Fibroblast of skin of back (primary cell): Measurements from ENCODE around the gene MINDY4B.
"Not testable (repeated sequence)": the region's sequence is repeated elsewhere in the genome, so short reads cannot be mapped to it uniquely, and the experiment has no call there.

Experiments
- DNase-seq: peaks from one replicate; pipeline ENCODE4 v3.0.0-alpha.2; 2013

The MINDY4B gene

GRCh38 chr3:150898046-150898754, 7.0 kb downstream of the MINDY4B start:
- no peak for DNase-seq

DNA sequence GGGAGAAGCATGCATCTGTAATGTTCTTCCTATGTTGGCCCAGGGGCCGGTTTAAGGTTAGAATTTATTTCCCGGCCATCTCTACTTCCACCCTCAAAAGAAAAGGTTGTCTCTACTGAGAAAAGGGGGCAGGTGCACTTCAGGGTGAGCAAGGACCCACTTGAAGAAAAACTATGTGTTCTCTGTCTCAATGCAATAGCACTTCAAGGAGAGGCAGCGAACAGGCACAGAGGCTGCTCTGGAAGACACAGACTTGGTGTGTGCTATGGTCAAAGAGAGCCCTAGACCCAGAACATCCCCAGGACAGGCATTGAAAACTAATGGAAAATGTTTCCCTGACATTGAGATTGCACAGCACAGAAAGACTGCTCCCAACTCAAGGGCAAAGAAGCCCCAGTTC, 7.6 kb downstream of the MINDY4B start:
- DNase-seq: no peak

- DNase-seq: no peak
Measured at GRCh38 chr3:150890831-150891230, 14.4 kb downstream of the MINDY4B start.

GRCh38 chr3:150890295-150890694, 14.9 kb downstream of the MINDY4B start:
- DNase-seq: no peak

DNA sequence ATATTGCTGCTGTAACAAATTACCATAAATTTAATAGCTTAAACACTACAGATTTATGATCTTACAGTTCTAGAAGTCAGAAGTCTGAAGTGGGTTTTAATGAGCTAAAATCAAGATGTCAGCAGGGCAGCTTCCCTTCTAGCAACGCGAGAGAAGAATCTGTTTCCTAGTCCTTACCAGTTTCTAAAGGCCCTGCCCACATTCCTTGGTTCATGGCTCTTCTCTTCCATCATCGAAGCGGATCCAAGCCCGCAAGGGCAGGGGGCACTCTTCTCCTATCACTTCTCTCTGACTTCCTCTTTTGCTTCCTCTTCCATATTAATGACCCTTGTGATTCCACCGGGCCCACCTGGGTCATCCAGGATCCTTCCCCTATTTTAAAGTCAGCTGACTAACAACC, 16.1 kb downstream of the MINDY4B start:
- DNase-seq: no peak

GRCh38 chr3:150887031-150887430, 18.2 kb downstream of the MINDY4B start:
- DNase-seq: no peak

- DNase-seq: no peak
Measured at GRCh38 chr3:150885535-150885934, 19.7 kb downstream of the MINDY4B start.

DNA sequence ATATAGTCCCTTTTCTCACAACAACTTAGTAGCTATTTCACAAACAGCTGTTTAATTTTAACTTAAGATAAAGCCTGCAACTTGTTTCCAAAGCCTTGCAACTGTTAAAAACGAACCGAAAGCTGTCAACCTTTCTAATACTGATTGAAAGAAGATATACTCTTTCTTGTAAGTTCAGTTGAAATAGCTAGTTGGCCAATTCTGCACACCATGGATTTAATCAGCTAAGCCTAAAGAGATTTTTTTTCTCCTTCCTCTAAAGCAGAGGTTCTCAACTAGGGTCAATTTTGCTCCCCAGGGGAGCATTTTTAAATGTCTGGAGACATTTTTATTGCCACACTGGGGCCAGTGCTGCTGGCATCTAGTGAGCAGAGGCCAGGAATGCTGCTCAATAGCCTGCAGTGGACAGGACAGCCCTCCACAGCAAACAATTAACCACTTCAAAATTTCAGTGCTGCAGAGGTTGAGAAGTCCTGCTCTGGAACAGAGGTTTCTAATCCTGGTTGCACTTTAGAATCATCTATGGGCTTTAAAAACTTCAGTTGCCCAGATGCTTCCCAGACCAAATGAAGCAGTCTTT, 26.2 kb downstream of the MINDY4B start:
- no peak for DNase-seq

- DNase-seq: no peak
Measured at GRCh38 chr3:150878290-150878689, 26.9 kb downstream of the MINDY4B start.

DNA sequence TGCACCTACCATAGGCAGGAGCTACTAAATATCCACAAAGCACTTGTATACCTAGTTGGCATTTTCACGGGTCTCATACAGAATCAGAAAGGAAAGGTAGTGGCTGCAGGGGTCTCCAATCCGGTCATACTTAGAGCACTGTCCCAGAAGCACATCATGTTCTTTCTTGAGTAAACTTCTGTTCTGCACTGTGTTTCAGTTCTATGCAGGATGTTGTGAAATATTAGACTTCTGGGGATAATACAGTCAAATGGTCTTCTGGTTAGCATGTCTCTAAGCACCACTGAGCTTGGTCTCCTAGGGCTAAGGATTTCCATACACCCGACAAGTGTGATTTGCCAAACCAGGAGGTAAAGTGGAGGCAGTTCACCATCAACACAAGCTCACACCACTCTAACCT, 27.9 kb downstream of the MINDY4B start:
- DNase-seq: no peak

DNA sequence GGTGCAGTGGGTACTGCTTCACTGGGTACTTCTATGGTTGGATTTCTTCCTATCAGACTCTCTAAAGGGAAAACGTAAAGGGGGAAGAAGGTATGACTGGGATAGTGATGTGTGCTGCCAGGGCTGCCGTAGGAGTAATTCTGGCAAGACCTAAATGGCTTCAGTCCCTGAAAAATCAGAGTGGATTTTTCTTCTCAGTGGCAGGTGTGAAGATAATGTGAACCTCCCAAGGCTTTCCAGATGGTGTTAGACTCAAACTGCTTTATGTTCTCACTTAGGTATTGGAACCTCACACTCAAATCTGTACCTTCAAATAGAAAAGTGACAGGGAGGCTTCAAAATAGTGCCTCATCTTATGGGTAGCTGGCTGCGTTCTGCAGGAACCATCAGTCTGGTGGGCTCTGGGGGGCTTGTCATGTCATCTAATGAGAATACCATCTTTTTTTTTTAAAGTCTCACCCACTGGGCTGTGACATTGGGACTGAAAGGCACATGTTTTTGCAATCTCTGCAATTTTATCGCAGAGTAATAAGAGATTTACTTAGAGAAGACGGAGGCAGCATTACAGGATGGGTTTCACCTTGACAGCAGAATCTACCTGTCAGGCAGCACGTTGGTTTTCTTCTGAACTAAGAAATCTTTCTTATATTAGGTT, 28.5 kb downstream of the MINDY4B start:
- DNase-seq: no peak

DNA sequence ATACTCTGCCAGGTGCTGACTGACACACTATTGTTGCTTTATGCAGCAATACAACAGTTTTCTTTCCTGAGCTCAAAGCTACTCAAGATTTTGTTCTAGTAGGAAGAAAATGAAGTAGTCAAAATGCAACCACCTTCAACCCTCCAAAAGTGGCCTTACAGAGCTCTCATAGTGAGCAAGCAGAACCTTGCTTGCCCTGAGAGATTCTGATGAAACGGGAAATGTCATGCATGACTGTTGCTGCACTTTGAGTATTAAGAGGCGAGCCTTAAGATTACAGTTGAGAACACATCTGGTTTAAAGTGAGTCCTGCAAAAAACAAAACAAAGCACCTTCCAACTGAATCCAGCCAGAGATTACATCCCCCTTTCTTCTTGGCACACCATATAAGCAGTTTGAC, 29.7 kb downstream of the MINDY4B start:
- DNase-seq: no peak

DNA sequence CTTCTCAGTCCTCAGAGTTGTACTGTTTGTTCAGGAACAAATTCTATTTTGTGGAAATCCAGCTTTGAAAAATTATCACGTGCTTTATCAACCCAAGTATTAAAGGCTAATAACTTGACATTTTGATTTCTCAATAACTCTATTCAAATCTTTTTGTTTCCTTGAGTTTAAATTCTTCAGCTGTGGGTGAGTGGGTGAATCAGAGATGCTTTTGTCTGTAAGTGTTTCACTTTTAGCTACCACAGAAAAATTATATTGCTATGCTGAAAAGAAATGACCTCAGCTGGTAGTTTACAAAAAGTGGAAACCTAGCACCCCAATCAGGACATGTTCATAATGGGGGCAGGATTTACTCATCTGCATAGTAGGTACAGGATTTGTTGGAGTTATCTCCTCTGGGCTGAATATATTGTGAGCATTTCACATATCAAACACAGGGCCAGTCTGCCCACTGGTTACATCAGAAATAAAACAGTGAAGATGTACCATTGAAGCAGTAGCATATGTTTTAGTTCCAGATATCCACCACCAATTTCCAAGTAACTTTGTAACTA, 30.5 kb downstream of the MINDY4B start:
- DNase-seq: no peak

DNA sequence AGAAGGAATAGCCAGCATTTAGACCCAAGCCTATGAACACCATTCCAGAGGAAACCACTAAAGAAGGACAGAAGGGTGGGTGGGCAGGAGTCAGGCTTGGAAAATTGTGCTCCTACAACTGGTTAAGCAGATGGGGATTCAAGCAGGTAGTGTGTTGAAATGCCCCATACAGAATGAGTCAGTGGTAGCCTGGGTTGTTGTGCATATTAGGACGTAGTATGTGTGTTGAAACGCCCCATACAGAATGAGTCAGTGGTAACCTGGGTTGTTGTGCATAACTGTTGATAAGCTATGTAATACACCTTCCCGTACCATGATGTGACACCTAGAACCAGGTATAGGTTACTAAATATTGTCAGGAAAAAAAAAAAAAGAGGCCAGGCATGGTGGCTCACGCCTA, 34.0 kb downstream of the MINDY4B start:
- no peak for DNase-seq

DNA sequence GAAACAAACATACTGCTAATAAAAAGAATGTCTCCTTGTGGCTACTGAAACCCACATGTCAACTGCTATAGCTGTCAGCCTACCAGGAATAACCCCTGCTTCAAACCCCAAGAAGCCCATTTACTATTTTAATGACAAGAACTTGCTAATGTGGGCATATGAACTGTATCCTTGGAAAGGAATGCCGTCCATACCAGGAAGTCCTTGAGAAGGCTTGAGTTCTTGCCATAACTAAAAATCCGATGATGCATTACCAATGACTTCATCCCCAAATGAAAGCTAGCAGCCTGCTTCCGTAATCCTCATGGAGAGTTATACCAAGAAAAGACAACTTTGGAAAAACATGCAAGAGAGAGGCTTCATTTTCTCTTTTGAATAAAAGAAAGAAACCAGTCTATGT, 34.8 kb downstream of the MINDY4B start:
- peak; percentile 82 for DNase-seq

DNA sequence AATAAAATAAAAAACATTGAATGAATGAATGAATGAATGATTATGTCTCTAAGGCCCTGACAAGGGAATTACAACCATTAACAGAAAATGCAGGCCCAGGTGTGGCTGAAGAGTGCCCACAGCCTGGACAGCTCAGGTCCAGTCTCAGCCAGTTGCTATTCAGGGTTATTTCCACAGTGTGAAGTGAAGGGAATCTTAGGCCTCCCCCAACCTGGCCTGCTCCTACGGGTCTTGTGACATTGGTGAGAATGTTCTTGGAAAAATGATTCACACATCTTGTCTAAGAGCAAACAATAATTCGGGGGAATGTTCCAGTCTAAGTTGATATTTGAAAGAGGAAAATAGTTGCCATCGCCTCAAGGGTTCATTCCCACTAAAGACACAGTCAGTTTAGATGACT, 37.0 kb downstream of the MINDY4B start:
- no peak for DNase-seq

DNA sequence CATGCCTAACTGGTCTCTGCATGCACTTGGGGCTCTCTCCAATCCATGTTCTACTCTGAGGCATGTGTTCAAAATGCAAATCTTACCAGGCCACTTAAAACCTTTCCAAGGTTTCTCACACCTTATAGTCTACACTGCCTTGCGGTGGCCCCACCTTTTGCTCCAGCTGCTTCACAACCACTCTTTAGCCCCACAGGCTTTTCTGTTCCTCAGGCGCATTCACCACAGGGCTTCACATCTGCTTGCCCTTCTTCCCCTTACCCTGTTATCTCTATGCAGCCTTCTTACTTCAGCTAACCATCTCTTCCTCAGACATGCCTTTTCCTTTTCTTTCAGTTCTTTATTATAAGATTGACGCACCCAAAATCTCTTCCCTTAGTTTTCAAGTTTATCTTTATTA, 37.8 kb downstream of the MINDY4B start:
- no peak for DNase-seq

DNA sequence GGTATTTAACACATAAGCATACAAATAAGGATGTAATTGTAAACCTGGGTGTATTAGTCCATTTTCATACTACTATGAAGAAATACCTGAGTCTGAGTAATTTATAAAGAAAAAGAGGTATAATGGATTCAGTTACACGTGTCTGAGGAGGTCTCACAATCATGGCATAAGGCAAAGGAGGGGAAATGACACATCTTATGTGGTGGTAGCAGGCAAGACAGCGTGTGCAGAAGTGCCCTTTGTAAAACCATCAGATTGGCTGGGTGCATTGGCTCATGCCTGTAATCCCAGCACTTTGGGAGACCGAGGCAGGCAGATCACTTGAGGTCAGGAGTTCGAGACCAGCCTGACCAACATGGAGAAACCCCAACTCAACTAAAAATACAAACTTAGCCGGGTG, 41.3 kb downstream of the MINDY4B start:
- DNase-seq: not testable (repeated sequence)

DNA sequence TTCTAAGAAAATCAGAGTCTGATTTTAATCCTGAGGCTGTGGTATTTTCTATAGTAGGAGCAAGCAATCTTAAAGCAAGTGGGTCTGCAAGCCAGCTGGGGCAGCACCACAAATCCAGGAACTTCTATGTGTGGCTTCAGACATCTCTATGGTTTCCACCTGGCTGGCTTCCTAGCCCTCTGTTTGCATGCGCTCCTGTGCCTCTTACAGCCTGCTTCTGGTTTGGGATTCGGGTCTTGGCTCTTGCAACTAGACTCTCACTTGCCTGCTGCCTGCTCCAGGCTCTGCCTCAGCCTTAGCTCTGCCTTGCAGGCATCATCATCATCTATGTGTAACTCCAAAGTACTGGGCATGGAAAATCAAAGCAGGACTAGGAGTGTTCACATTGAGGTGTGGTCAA, 43.4 kb downstream of the MINDY4B start:
- no peak for DNase-seq

DNA sequence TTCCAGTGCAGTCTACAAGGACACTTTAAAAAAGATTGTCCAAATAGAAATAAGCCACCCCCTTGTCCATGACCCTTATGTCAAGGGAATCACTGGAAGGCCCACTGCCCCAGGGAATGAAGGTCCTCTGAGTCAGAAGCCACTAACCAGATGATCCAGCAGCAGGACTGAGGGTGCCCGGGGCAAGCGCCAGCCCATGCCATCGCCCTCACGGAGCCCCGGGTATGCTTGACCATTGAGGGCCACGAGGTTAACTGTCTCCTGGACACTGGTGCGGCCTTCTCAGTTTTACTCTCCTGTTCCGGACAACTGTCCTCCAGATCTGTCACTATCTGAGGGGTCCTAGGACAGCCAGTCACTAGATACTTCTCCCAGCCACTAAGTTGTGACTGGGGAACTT, 47.3 kb downstream of the MINDY4B start:
- DNase-seq: not testable (repeated sequence)

GRCh38 chr3:150850191-150850590, 55.0 kb downstream of the MINDY4B start:
- no peak for DNase-seq

DNA sequence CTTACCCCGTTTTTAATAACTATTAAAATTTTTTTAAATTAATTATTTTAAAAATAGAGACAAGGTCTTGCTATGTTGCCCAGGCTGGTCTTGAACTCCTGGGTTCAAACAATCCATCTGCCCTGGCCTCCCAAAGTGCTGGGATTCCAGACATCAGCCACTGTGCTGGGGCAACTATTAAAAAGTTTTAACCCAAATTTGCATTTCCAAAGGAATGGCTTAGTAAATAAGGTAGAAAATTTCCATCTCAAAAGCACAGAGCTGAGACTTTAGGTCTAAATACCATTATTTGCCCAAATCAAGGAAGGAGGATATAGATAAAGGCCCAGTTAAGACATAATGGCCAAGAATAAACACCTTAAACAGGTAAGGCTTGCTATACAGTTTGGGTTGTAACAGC, 56.4 kb downstream of the MINDY4B start:
- no peak for DNase-seq

- DNase-seq: no peak
Measured at GRCh38 chr3:150847433-150847832, 57.8 kb downstream of the MINDY4B start.

DNA sequence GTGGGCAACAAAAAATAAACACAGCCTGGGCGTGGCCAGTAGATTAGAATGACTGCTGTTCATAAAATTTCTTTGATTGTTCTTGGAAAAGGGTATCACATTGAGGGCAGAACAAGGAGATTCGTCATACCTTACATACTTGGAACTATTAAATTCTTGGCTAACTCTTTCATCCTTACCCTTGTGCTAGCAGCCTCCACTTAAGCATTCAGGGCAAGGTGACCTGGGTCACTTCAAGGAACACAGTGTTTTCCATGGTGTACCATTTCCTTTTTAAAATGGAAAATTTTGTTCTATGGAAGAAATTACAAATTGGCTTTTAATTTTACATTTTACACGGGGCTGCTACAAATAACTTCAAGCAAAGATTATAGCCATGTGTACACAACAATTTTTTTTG, 60.8 kb downstream of the MINDY4B start:
- DNase-seq: no peak
